ENCODE results near the gene GADD45A.

GADD45A gene

DNA sequence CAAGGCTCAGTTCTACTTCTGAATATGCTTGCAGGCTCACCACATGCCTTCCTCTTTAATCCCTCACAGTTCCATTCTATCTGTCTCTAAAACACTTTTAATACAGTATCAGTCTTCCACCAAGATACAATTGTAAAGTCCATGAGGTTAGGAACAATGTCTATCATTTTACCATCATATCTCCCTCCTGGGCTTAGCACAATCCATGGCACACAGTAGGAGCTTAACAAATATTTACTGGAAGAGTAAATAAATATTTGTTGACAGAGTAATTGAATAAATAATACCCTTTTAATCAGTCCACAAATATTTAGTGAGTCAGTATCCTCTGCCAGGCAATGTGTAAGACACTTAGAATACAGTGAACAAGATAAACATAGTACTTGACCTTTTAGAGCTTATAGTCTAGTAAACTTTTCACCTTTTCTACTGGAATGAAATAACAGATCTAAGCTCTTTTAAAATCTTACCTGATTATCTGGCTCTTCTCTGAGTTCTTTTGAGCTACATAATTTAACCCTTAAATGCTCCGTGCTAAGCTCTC, 12.7 kb upstream of the GADD45A start:
- Histone ChIP-seq H3K4me3 (replicated peaks; ENCODE audit: low read depth, low read length) (no peak overlapping the region), H3K36me3 (ENCODE audit: control insufficient read depth, insufficient read depth, low read length) (no peaks in the 10 kb centered on the region), H3K27me3 (replicated peaks; ENCODE audit: control insufficient read depth, insufficient read depth, low read length) (no peaks in the 10 kb centered on the region)
- TF ChIP-seq, protein P1, sequence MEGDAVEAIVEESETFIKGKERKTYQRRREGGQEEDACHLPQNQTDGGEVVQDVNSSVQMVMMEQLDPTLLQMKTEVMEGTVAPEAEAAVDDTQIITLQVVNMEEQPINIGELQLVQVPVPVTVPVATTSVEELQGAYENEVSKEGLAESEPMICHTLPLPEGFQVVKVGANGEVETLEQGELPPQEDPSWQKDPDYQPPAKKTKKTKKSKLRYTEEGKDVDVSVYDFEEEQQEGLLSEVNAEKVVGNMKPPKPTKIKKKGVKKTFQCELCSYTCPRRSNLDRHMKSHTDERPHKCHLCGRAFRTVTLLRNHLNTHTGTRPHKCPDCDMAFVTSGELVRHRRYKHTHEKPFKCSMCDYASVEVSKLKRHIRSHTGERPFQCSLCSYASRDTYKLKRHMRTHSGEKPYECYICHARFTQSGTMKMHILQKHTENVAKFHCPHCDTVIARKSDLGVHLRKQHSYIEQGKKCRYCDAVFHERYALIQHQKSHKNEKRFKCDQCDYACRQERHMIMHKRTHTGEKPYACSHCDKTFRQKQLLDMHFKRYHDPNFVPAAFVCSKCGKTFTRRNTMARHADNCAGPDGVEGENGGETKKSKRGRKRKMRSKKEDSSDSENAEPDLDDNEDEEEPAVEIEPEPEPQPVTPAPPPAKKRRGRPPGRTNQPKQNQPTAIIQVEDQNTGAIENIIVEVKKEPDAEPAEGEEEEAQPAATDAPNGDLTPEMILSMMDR (IDR thresholded peaks at IDR 0.05; ENCODE audit: insufficient read depth, low read length, poor library complexity, severe bottlenecking): no peak
- DNase-seq (ENCODE audit: extremely low read depth, insufficient read length): no peak

DNA sequence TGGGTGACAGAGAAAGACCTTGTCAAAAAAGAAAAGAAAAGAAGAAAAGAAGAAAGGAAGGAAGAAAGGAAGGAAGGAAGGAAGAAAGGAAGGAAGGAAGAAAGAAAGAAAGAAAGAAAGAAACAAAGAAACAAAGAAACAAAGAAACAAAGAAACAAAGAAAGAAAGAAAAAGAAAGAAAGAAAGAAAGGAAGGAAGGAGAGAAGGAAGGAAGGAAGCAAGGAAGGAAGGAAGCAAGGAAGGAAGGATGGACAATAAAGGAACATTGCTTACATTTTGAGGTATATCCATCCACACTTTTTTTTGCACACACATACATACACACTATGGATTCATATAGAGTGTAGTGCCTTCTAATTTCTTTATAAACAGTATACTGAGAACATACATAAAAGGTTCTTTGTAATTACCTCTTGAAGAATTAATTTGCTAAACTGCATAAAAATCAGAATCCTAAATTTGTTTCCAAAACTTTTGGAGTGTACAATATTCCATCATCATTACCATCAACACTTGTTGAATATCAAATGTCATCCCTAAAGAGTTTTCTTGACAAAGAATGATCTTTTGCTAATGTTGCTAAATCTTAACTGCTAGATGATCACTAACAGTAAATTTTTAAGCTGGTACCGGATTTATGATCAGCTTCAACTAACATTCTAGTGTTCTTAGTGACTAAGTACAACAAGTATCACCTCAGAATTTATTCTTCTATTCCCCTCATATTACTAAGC, 11.4 kb upstream of the GADD45A start:
- no peaks in the 10 kb centered on the region for H3K36me3 ChIP-seq (ENCODE audit: control insufficient read depth, insufficient read depth, low read length)
- TF ChIP-seq, protein P1 (IDR thresholded peaks at IDR 0.05; ENCODE audit: insufficient read depth, low read length, poor library complexity, severe bottlenecking): no peak

GRCh38 chr1:67674260-67675011, 10.6 kb upstream of the GADD45A start:
- DNase-seq (ENCODE audit: extremely low read depth, insufficient read length): no peak
- Histone ChIP-seq H3K4me3 (replicated peaks; ENCODE audit: low read depth, low read length) (no peak overlapping the region), H3K36me3 (ENCODE audit: control insufficient read depth, insufficient read depth, low read length) (no peaks in the 10 kb centered on the region)

More for the DNA sequence above, 11.4 kb upstream of the GADD45A start:
- no peaks in the 10 kb centered on the region for H3K27me3 ChIP-seq (replicated peaks; ENCODE audit: control insufficient read depth, insufficient read depth, low read length)
- no peak for DNase-seq (ENCODE audit: extremely low read depth, insufficient read length)
- H3K4me3 ChIP-seq (replicated peaks; ENCODE audit: low read depth, low read length): no peak overlapping the region

DNA sequence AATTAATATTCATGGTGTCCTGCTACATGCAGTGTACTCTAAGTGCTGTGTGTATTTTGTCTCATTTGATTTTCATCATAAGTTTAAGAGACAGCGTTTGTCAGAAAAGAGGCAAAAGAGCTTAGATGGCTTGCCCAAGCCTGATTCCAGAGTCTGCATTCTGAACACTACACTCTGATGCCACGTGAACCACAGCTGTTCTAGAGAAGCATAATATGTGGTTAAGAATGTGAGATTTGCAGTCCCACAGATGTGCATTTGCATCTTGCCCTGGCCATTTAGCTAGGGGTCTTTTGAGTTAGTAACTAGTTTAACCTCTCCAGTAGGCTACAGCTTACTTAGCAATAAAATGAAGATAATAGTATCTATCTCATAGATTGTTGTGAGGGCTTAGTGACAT, 9.2 kb upstream of the GADD45A start:
- Histone ChIP-seq H3K36me3 (ENCODE audit: control insufficient read depth, insufficient read depth, low read length) (no peaks in the 10 kb centered on the region), H3K4me3 (replicated peaks; ENCODE audit: low read depth, low read length) (no peak overlapping the region), H3K27me3 (replicated peaks; ENCODE audit: control insufficient read depth, insufficient read depth, low read length) (no peaks in the 10 kb centered on the region)
- TF ChIP-seq, protein P1 (IDR thresholded peaks at IDR 0.05; ENCODE audit: insufficient read depth, low read length, poor library complexity, severe bottlenecking): no peak
- no peak for DNase-seq (ENCODE audit: extremely low read depth, insufficient read length)

More at GRCh38 chr1:67674260-67675011, 10.6 kb upstream of the GADD45A start:
- TF ChIP-seq, protein P1 (IDR thresholded peaks at IDR 0.05; ENCODE audit: insufficient read depth, low read length, poor library complexity, severe bottlenecking): no peak
- no peaks in the 10 kb centered on the region for H3K27me3 ChIP-seq (replicated peaks; ENCODE audit: control insufficient read depth, insufficient read depth, low read length)

GRCh38 chr1:67676287-67676686, 8.7 kb upstream of the GADD45A start:
- Histone ChIP-seq H3K4me3 (replicated peaks; ENCODE audit: low read depth, low read length) (no peak overlapping the region), H3K27me3 (replicated peaks; ENCODE audit: control insufficient read depth, insufficient read depth, low read length) (no peaks in the 10 kb centered on the region), H3K36me3 (ENCODE audit: control insufficient read depth, insufficient read depth, low read length) (no peaks in the 10 kb centered on the region)
- TF ChIP-seq, protein P1 (IDR thresholded peaks at IDR 0.05; ENCODE audit: insufficient read depth, low read length, poor library complexity, severe bottlenecking): no peak
- no peak for DNase-seq (ENCODE audit: extremely low read depth, insufficient read length)
